GM23338 (cell line): ENCODE data around the gene RET. TPM values are rescaled to one million over a fixed set of nuclear protein-coding genes. Genes with fewer than 3 reads are reported as not detected.

Experiments used
- ATAC-seq: fragments of 200-7000 bp; cut with Tn5 transposase; 3 replicates; pipeline ENCODE4 v1.9.1; 2020
- DNase-seq: peaks from one replicate; pipeline ENCODE4 v3.0.0-alpha.2; 2015; ENCODE audit warnings: low spot score
- H2AFZ ChIP-seq: fragments of 200-600 bp; sonication (generic); 2 replicates; pipeline ENCODE4 v1.8.0; 2016; ENCODE audit warnings: antibody characterized with exemption, mild to moderate bottlenecking, moderate library complexity
- H3F3A ChIP-seq: fragments of 200-600 bp; sonication (generic); replicated peaks from 2 replicates; pipeline ENCODE4 v1.8.0; 2017; ENCODE audit warnings: antibody characterized with exemption, mixed run types, low read depth
- H3K27ac ChIP-seq: fragments of 200-600 bp; sonication (generic); 2 replicates; pipeline ENCODE4 v1.6.1; 2016; ENCODE audit warnings: low read depth
- H3K27me3 ChIP-seq: fragments of 200-600 bp; sonication (generic); 2 replicates; pipeline ENCODE4 v1.8.0; 2016; ENCODE audit warnings: mild to moderate bottlenecking, mixed run types, moderate library complexity; ENCODE audit not compliant: insufficient read depth
- H3K36me3 ChIP-seq: fragments of 200-600 bp; sonication (generic); 2 replicates; pipeline ENCODE4 v1.8.0; 2016; ENCODE audit warnings: mild to moderate bottlenecking; ENCODE audit not compliant: insufficient read depth
- H3K4me1 ChIP-seq: fragments of 200-600 bp; sonication (generic); 2 replicates; pipeline ENCODE4 v1.8.0; 2016; ENCODE audit warnings: mild to moderate bottlenecking, moderate library complexity; ENCODE audit not compliant: insufficient read depth
- H3K4me2 ChIP-seq: fragments of 200-600 bp; sonication (generic); 2 replicates; pipeline ENCODE4 v1.7.1; 2017; ENCODE audit warnings: mixed run types
- H3K4me3 ChIP-seq: fragments of 200-600 bp; sonication (generic); 2 replicates; pipeline ENCODE4 v1.6.1; 2016; ENCODE audit warnings: mixed run types
- H3K79me2 ChIP-seq: fragments of 200-600 bp; sonication (generic); replicated peaks from 2 replicates; pipeline ENCODE4 v1.8.0; 2017; ENCODE audit warnings: mild to moderate bottlenecking; ENCODE audit not compliant: insufficient read depth
- H3K9me2 ChIP-seq: fragments of 200-600 bp; sonication (generic); 2 replicates; pipeline ENCODE4 v1.8.0; 2017; ENCODE audit not compliant: insufficient read depth
- H4K20me1 ChIP-seq: fragments of 200-600 bp; sonication (generic); replicated peaks from 2 replicates; pipeline ENCODE4 v1.8.0; 2017; ENCODE audit warnings: mild to moderate bottlenecking; ENCODE audit not compliant: insufficient read depth
- H3K27ac Mint-ChIP-seq: 2 replicates; pipeline ENCODE4 v1.8.0; 2020; ENCODE audit warnings: inconsistent platforms, mild to moderate bottlenecking, moderate library complexity, mixed read lengths
- H3K27me3 Mint-ChIP-seq: 3 replicates; pipeline ENCODE4 v1.8.0; 2022; ENCODE audit warnings: low read depth, mild to moderate bottlenecking, moderate library complexity, mixed read lengths, inconsistent platforms; ENCODE audit not compliant: insufficient read depth, poor library complexity
- H3K36me3 Mint-ChIP-seq: 3 replicates; pipeline ENCODE4 v1.8.0; 2021; ENCODE audit warnings: low read depth, mild to moderate bottlenecking, inconsistent platforms, moderate library complexity, mixed read lengths
- H3K4me1 Mint-ChIP-seq: 3 replicates; pipeline ENCODE4 v1.8.0; 2020; ENCODE audit warnings: mild to moderate bottlenecking, inconsistent platforms, mixed read lengths
- H3K4me3 Mint-ChIP-seq: 3 replicates; pipeline ENCODE4 v1.8.0; 2021; ENCODE audit warnings: moderate library complexity, mild to moderate bottlenecking, inconsistent platforms, mixed read lengths
- H3K9me3 Mint-ChIP-seq: 3 replicates; pipeline ENCODE4 v1.8.0; 2020; ENCODE audit warnings: moderate library complexity, mild to moderate bottlenecking, inconsistent platforms, mixed read lengths
- CREB1 ChIP-seq: fragments of 250-450 bp; sonication (Bioruptor Pico); IDR thresholded peaks from 2 replicates; pipeline ENCODE4 v1.5.0; 2020; ENCODE audit warnings: low read depth, mild to moderate bottlenecking, moderate library complexity
- EZH2 ChIP-seq: fragments of 200-600 bp; sonication (generic); IDR thresholded peaks from one replicate; pipeline ENCODE4 v1.8.0; 2017; ENCODE audit warnings: antibody characterized with exemption, mild to moderate bottlenecking, low read depth; ENCODE audit not compliant: unreplicated experiment
- EZH2phosphoT487 ChIP-seq: fragments of 200-600 bp; sonication (generic); IDR thresholded peaks from one replicate; pipeline ENCODE4 v1.8.1; 2018; ENCODE audit warnings: antibody characterized with exemption; ENCODE audit not compliant: unreplicated experiment
- JUNB ChIP-seq: IDR thresholded peaks from one replicate; pipeline ENCODE4 v1.6.1; 2016; ENCODE audit warnings: antibody characterized with exemption; ENCODE audit not compliant: unreplicated experiment
- NANOG ChIP-seq: IDR thresholded peaks from 2 replicates; pipeline ENCODE4 v1.6.1; 2016; ENCODE audit warnings: antibody characterized with exemption, borderline replicate concordance
- POLR2AphosphoS5 ChIP-seq: IDR thresholded peaks from 2 replicates; pipeline ENCODE4 v1.6.1; 2016; ENCODE audit warnings: antibody characterized with exemption, low read depth
- ZNF331 ChIP-seq: fragments of 250-450 bp; sonication (Bioruptor Pico); IDR thresholded peaks from 2 replicates; pipeline ENCODE4 v1.5.0; 2020; ENCODE audit warnings: low read depth, mild to moderate bottlenecking, moderate library complexity
- polyA plus RNA-seq: library from polyadenylated mRNA; unstranded; fragments of >200 nt; fragmentation: Nextera tagmentation; extraction: Ambion mirVana; gene quantifications from 2 replicates; pipeline ENCODE4 v1.2.1, GENCODE V29; 2016
- total RNA-seq: library from RNA; depleted of rRNA; stranded (reverse); fragments of >200 nt; shearing (Covaris generic); gene quantifications from 2 replicates; pipeline ENCODE4 v1.2.3, GENCODE V29; 2014
- TF ChIP-seq, protein P1 (sequence below): IDR thresholded peaks from one replicate; pipeline ENCODE4 v1.6.1; 2018; ENCODE audit warnings: antibody characterized with exemption; ENCODE audit not compliant: unreplicated experiment
- TF ChIP-seq, protein P2 (sequence below): fragments of 250-450 bp; sonication (Bioruptor Pico); IDR thresholded peaks from 2 replicates; pipeline ENCODE4 v1.5.0; 2020; ENCODE audit warnings: mild to moderate bottlenecking, moderate library complexity
- TF ChIP-seq, protein P3 (sequence below), 2 experiments: fragments of 200-600 bp in 1 of 2; sonication (generic) in 1 of 2; conservative IDR thresholded peaks; 2 replicates each; pipeline versions ENCODE4 v1.5.1 to v1.6.1; 2016 to 2017; ENCODE audit warnings: antibody characterized with exemption in 2 of 2, low read depth in 2 of 2, mild to moderate bottlenecking in 2 of 2, moderate library complexity in 1 of 2

The RET gene
- total and polyA plus RNA-seq, 2 experiments from 2014 or later: 5.5 to 9.8 TPM

DNA sequence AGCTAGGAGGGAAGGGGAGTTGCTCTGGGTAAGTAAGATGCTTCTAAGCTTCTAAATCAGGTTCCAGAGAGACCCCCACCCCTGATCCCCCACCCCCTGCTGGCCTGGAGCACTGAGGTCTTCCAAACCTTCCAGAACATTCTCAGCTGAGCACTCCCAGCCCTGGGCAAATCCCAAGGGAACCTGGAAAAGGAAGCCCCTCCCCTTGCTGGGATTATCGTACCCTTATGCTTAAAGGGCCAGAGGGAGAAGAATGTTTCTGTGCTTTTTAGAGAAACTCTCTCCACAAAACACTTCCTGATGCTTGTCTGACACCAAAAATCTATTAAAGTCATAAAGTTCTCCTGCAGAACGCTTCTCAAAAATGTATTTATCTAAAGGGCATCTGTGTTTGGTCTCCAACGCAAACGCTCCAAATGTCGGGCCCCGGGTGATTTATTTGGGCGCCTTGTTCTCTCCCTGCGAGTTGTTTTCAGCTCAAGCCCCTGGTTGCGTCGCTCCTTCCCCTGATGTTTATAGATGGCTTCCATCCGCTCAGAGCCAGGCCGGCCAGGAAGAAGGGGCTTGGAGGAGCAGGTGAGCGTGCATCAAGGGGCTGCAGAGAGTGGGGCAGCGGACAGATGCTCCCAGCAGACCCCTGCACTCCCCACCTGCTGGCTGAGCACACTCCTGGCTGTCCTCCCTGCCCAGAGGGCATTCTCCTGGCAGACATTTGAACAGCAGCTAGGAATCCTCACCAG is 8.2 kb upstream of the RET start (continued):
- TF ChIP-seq, protein P1, sequence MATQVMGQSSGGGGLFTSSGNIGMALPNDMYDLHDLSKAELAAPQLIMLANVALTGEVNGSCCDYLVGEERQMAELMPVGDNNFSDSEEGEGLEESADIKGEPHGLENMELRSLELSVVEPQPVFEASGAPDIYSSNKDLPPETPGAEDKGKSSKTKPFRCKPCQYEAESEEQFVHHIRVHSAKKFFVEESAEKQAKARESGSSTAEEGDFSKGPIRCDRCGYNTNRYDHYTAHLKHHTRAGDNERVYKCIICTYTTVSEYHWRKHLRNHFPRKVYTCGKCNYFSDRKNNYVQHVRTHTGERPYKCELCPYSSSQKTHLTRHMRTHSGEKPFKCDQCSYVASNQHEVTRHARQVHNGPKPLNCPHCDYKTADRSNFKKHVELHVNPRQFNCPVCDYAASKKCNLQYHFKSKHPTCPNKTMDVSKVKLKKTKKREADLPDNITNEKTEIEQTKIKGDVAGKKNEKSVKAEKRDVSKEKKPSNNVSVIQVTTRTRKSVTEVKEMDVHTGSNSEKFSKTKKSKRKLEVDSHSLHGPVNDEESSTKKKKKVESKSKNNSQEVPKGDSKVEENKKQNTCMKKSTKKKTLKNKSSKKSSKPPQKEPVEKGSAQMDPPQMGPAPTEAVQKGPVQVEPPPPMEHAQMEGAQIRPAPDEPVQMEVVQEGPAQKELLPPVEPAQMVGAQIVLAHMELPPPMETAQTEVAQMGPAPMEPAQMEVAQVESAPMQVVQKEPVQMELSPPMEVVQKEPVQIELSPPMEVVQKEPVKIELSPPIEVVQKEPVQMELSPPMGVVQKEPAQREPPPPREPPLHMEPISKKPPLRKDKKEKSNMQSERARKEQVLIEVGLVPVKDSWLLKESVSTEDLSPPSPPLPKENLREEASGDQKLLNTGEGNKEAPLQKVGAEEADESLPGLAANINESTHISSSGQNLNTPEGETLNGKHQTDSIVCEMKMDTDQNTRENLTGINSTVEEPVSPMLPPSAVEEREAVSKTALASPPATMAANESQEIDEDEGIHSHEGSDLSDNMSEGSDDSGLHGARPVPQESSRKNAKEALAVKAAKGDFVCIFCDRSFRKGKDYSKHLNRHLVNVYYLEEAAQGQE: no peak
- TF ChIP-seq NANOG (no peak), ZNF331 (no peak), EZH2 (no peak)

- Mint-ChIP-seq H3K4me1 (peaks cover 7% of the 10 kb centered on the region), H3K27me3 (peaks cover 7% of the 10 kb centered on the region), H3K9me3 (no peaks in the 10 kb centered on the region), H3K4me3 (no peak overlapping the region), H3K36me3 (no peaks in the 10 kb centered on the region; the same call in 2 of the 3 replicates), H3K27ac (no peak overlapping the region)
- no peak for ATAC-seq
- no peak overlapping the region for H3K27ac ChIP-seq
- no peak overlapping the region for H2AFZ ChIP-seq
- no peaks in the 10 kb centered on the region for H3K36me3 ChIP-seq
- no peaks in the 10 kb centered on the region for H3K79me2 ChIP-seq
- H3K4me3 ChIP-seq: no peak overlapping the region
- H3K9me2 ChIP-seq: no peaks in the 10 kb centered on the region
- H3F3A ChIP-seq: no peaks in the 10 kb centered on the region
- no peaks in the 10 kb centered on the region for H3K4me1 ChIP-seq
- H3K27me3 ChIP-seq: no peaks in the 10 kb centered on the region
- H4K20me1 ChIP-seq: no peaks in the 10 kb centered on the region
- TF ChIP-seq JUNB (no peak), EZH2phosphoT487 (no peak), POLR2AphosphoS5 (no peak), EZH2 (no peak), CREB1 (CRISPR knock-in tag) (no peak)
- TF ChIP-seq, protein P2, sequence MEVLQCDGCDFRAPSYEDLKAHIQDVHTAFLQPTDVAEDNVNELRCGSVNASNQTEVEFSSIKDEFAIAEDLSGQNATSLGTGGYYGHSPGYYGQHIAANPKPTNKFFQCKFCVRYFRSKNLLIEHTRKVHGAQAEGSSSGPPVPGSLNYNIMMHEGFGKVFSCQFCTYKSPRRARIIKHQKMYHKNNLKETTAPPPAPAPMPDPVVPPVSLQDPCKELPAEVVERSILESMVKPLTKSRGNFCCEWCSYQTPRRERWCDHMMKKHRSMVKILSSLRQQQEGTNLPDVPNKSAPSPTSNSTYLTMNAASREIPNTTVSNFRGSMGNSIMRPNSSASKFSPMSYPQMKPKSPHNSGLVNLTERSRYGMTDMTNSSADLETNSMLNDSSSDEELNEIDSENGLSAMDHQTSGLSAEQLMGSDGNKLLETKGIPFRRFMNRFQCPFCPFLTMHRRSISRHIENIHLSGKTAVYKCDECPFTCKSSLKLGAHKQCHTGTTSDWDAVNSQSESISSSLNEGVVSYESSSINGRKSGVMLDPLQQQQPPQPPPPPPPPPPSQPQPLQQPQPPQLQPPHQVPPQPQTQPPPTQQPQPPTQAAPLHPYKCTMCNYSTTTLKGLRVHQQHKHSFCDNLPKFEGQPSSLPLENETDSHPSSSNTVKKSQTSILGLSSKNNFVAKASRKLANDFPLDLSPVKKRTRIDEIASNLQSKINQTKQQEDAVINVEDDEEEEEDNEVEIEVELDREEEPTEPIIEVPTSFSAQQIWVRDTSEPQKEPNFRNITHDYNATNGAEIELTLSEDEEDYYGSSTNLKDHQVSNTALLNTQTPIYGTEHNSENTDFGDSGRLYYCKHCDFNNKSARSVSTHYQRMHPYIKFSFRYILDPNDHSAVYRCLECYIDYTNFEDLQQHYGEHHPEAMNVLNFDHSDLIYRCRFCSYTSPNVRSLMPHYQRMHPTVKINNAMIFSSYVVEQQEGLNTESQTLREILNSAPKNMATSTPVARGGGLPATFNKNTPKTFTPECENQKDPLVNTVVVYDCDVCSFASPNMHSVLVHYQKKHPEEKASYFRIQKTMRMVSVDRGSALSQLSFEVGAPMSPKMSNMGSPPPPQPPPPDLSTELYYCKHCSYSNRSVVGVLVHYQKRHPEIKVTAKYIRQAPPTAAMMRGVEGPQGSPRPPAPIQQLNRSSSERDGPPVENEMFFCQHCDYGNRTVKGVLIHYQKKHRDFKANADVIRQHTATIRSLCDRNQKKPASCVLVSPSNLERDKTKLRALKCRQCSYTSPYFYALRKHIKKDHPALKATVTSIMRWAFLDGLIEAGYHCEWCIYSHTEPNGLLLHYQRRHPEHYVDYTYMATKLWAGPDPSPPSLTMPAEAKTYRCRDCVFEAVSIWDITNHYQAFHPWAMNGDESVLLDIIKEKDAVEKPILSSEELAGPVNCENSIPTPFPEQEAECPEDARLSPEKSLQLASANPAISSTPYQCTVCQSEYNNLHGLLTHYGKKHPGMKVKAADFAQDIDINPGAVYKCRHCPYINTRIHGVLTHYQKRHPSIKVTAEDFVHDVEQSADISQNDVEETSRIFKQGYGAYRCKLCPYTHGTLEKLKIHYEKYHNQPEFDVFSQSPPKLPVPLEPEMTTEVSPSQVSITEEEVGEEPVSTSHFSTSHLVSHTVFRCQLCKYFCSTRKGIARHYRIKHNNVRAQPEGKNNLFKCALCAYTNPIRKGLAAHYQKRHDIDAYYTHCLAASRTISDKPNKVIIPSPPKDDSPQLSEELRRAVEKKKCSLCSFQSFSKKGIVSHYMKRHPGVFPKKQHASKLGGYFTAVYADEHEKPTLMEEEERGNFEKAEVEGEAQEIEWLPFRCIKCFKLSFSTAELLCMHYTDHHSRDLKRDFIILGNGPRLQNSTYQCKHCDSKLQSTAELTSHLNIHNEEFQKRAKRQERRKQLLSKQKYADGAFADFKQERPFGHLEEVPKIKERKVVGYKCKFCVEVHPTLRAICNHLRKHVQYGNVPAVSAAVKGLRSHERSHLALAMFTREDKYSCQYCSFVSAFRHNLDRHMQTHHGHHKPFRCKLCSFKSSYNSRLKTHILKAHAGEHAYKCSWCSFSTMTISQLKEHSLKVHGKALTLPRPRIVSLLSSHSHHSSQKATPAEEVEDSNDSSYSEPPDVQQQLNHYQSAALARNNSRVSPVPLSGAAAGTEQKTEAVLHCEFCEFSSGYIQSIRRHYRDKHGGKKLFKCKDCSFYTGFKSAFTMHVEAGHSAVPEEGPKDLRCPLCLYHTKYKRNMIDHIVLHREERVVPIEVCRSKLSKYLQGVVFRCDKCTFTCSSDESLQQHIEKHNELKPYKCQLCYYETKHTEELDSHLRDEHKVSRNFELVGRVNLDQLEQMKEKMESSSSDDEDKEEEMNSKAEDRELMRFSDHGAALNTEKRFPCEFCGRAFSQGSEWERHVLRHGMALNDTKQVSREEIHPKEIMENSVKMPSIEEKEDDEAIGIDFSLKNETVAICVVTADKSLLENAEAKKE (CRISPR knock-in tag): no peak
- TF ChIP-seq, protein P3, sequence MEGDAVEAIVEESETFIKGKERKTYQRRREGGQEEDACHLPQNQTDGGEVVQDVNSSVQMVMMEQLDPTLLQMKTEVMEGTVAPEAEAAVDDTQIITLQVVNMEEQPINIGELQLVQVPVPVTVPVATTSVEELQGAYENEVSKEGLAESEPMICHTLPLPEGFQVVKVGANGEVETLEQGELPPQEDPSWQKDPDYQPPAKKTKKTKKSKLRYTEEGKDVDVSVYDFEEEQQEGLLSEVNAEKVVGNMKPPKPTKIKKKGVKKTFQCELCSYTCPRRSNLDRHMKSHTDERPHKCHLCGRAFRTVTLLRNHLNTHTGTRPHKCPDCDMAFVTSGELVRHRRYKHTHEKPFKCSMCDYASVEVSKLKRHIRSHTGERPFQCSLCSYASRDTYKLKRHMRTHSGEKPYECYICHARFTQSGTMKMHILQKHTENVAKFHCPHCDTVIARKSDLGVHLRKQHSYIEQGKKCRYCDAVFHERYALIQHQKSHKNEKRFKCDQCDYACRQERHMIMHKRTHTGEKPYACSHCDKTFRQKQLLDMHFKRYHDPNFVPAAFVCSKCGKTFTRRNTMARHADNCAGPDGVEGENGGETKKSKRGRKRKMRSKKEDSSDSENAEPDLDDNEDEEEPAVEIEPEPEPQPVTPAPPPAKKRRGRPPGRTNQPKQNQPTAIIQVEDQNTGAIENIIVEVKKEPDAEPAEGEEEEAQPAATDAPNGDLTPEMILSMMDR (conservative IDR thresholded peaks at IDR 0.05; ENCODE audit: low read depth in 2 of 2): no peak
- DNase-seq: no peak
- no peak overlapping the region for H3K4me2 ChIP-seq
These were observed 7.7 kb upstream of the RET start for GRCh38 chr10:43069211-43069515.
